K562 (cell line): Measurements from ENCODE around the gene SOWAHB. TPM values are rescaled to one million over a fixed set of nuclear protein-coding genes. Genes with fewer than 3 reads are reported as not detected.

Source experiments
- ATAC-seq: fragments of 200-7000 bp; cut with Tn5 transposase; 3 replicates; pipeline ENCODE4 v1.9.1; 2020; ENCODE audit warnings: moderate library complexity
- BruUV-seq: library from RNA; stranded (reverse); fragments of 400-500 nt; replicated peaks from 2 replicates; lab custom pipeline; 2021; lab: Mats Ljungman, UMichigan
- CTCF ChIA-PET: fragments of 300-600 bp; formaldehyde crosslinking; extraction: SDS; loops from one replicate; lab custom pipeline; 2021; ENCODE audit warnings: low intra/inter-chr PET ratio; lab: Yijun Ruan, JAX
- POLR2A ChIA-PET: fragments of 300-600, 350-650 bp; sonication (Branson Sonifier 250); formaldehyde crosslinking; extraction: SDS; loops from one replicate; lab custom pipeline; 2021; ENCODE audit warnings: antibody characterized with exemption, inconsistent platforms; lab: Yijun Ruan, JAX
- DNase-seq, 4 experiments: peaks; one replicate each; pipeline versions ENCODE4 v3.0.0 to v3.0.0-alpha.2; 2011 to 2018; ENCODE audit warnings: low spot score in 3 of 4, mixed read lengths in 3 of 4; ENCODE audit errors: extremely low read depth in 1 of 4
- FAIRE-seq: peaks from 2 replicates; lab custom pipeline; 2011; peaks lifted over from hg19 to GRCh38; lab: Jason Lieb, UNC
- H2AFZ ChIP-seq: 2 replicates; pipeline ENCODE4 v1.6.0; 2011; ENCODE audit warnings: low read depth, low read length, control low read depth, inconsistent platforms
- H3K27ac ChIP-seq: fragments of 200-600 bp; 3 replicates; pipeline ENCODE4 v1.8.0; 2011; ENCODE audit warnings: low read depth, mild to moderate bottlenecking, control low read depth, inconsistent platforms, low read length, moderate library complexity, mixed read lengths; ENCODE audit errors: extremely low read depth
- H3K27me3 ChIP-seq, 2 experiments: fragments of 300-600 bp in 1 of 2; 2 replicates in 1 of 2; 3 replicates in 1 of 2; pipeline versions ENCODE4 v1.6.0 to v1.8.0; 2011; ENCODE audit warnings: inconsistent platforms in 2 of 2, low read length in 2 of 2, mild to moderate bottlenecking in 1 of 2, mixed read lengths in 1 of 2, moderate library complexity in 1 of 2; ENCODE audit not compliant: control insufficient read depth in 2 of 2, insufficient read depth in 2 of 2
- H3K36me3 ChIP-seq: fragments of 300-600 bp; 3 replicates; pipeline ENCODE4 v1.8.0; 2011; ENCODE audit warnings: mild to moderate bottlenecking, low read length, inconsistent platforms; ENCODE audit not compliant: control insufficient read depth, insufficient read depth
- H3K4me1 ChIP-seq, 2 experiments: fragments of 200-600 bp in 1 of 2; replicated peaks in 1 of 2; 2 replicates in 1 of 2; 3 replicates in 1 of 2; pipeline versions ENCODE4 v1.5.1 to v1.8.0; 2011; ENCODE audit warnings: inconsistent platforms in 2 of 2, low read length in 2 of 2, mild to moderate bottlenecking in 1 of 2, mixed read lengths in 1 of 2, moderate library complexity in 1 of 2; ENCODE audit not compliant: control insufficient read depth in 2 of 2, insufficient read depth in 2 of 2
- H3K4me2 ChIP-seq: 2 replicates; pipeline ENCODE4 v1.6.1; 2011; ENCODE audit warnings: low read length, control low read depth, inconsistent platforms, mixed read lengths; ENCODE audit not compliant: insufficient read depth
- H3K4me3 ChIP-seq: fragments of 200-600 bp; sonication (generic), shearing (Covaris generic); 2 replicates; pipeline ENCODE4 v1.5.1; 2016; ENCODE audit warnings: control low read depth, inconsistent platforms
- H3K79me2 ChIP-seq: fragments of 200-600 bp; 3 replicates; pipeline ENCODE4 v1.8.0; 2011; ENCODE audit warnings: low read length, inconsistent platforms; ENCODE audit not compliant: control insufficient read depth, insufficient read depth
- H3K9ac ChIP-seq, 2 experiments: 2 replicates each; pipeline versions ENCODE4 v1.6.0 to v1.6.1; 2011; ENCODE audit warnings: low read depth in 2 of 2, low read length in 2 of 2, control low read depth in 1 of 2, inconsistent platforms in 1 of 2, mild to moderate bottlenecking in 1 of 2, mixed read lengths in 1 of 2; ENCODE audit not compliant: insufficient read depth in 1 of 2
- H3K9me1 ChIP-seq: one replicate; pipeline ENCODE4 v1.6.0; 2011; ENCODE audit warnings: inconsistent platforms, mild to moderate bottlenecking, low read length, moderate library complexity; ENCODE audit not compliant: control insufficient read depth, insufficient read depth
- H3K9me3 ChIP-seq: replicated peaks from 2 replicates; pipeline ENCODE4 v1.5.1; 2011; ENCODE audit warnings: low read depth, low read length, inconsistent platforms; ENCODE audit not compliant: control insufficient read depth, insufficient read depth
- H4K20me1 ChIP-seq: replicated peaks from 2 replicates; pipeline ENCODE4 v1.6.1; 2011; ENCODE audit warnings: low read length, inconsistent platforms, mixed read lengths; ENCODE audit not compliant: control insufficient read depth, insufficient read depth
- BDP1 ChIP-seq: IDR thresholded peaks from 3 replicates; pipeline ENCODE4 v1.6.1; 2011; ENCODE audit not compliant: insufficient read length, insufficient read depth
- E2F5 ChIP-seq: sonication (generic); formaldehyde crosslinking; IDR thresholded peaks from 2 replicates; pipeline ENCODE4 v1.8.0; 2022; ENCODE audit warnings: mild to moderate bottlenecking, missing genetic modification reagents
- EZH2 ChIP-seq: IDR thresholded peaks from 2 replicates; pipeline ENCODE4 v1.6.1; 2012; ENCODE audit warnings: low read depth, mild to moderate bottlenecking, inconsistent platforms, low read length, borderline replicate concordance
- FOXJ3 ChIP-seq: sonication (generic); formaldehyde crosslinking; IDR thresholded peaks from 2 replicates; pipeline ENCODE4 v1.4.0; 2020; ENCODE audit warnings: mild to moderate bottlenecking, missing genetic modification reagents
- FOXO4 ChIP-seq: fragments of 450-650 bp; formaldehyde crosslinking; IDR thresholded peaks from 2 replicates; pipeline ENCODE4 v1.4.0; 2020; ENCODE audit warnings: mild to moderate bottlenecking, moderate library complexity
- TOE1 ChIP-seq, 2 experiments: fragments of 450-650 bp in 1 of 2; sonication (generic) in 1 of 2; formaldehyde crosslinking in 1 of 2; IDR thresholded peaks; 2 replicates each; pipeline versions ENCODE4 v1.7.1 to v1.8.0; 2016 to 2022; ENCODE audit warnings: borderline replicate concordance in 2 of 2, mild to moderate bottlenecking in 2 of 2, antibody characterized with exemption in 1 of 2, inconsistent platforms in 1 of 2, low read depth in 1 of 2, missing genetic modification reagents in 1 of 2, moderate library complexity in 1 of 2
- ZNF436 ChIP-seq: fragments of 250-450, 450-650 bp; sonication (Bioruptor Pico); formaldehyde crosslinking; IDR thresholded peaks from 2 replicates; pipeline ENCODE4 v1.7.0; 2020; ENCODE audit warnings: mild to moderate bottlenecking
- WGBS: fragments of 100-300 bp; shearing (Covaris generic); methylation state at CpG from one replicate; pipeline ENCODE4 v1.1.6; 2016; ENCODE audit warnings: low coverage, mixed read lengths; ENCODE audit not compliant: insufficient coverage; ENCODE audit errors: missing lambda C conversion rate; 5-methylcytosine and 5-hydroxymethylcytosine counted together
- in situ Hi-C: fragments of 300-500 bp; cut with MboI; formaldehyde crosslinking; loops from 4 replicates; pipeline ENCODE4 v1.15.0; 2018; ENCODE audit warnings: inconsistent platforms, mixed read lengths
- intact Hi-C: fragments of 100-400 bp; cut with micrococcal nuclease; formaldehyde crosslinking; loops from 2 replicates; pipeline ENCODE4 v1.14.2; 2022
- polyA plus RNA-seq, 8 experiments: library from polyadenylated mRNA; depleted of rRNA in 4 of 8; stranded (reverse) in 5 of 8; unstranded in 3 of 8; fragments of >200 nt; fragmentation: Nextera tagmentation in 2 of 8; fragmentation: Illumina TruSeq in 1 of 8; extraction: Ambion mirVana in 2 of 8; extraction: Trizol in 1 of 8; gene quantifications; 2 replicates each; pipeline versions ENCODE4 v1.2.1 to v1.2.3, GENCODE V29; 2011 to 2014; ENCODE audit warnings: inconsistent platforms in 1 of 8, missing spikeins in 1 of 8
- total RNA-seq, 7 experiments: library from RNA; depleted of rRNA in 6 of 7; stranded (reverse); fragments of >200 nt in 6 of 7; fragmentation: Illumina TruSeq in 2 of 7; extraction: Trizol in 2 of 7; gene quantifications; 2 replicates each; pipeline versions ENCODE4 v1.2.1 to v1.2.3, GENCODE V29; 2011 to 2021; ENCODE audit warnings: low replicate concordance in 1 of 7

Gene SOWAHB
- total and polyA plus RNA-seq, 9 of the 15 experiments (the other 6 are each of a cell fraction or from before 2014, with no cell fraction given) = not detected

- Histone ChIP-seq H4K20me1 (no peaks in the 10 kb centered on the region), H3K4me1 (no peaks in the 10 kb centered on the region), H3K4me3 (no peak overlapping the region), H3K79me2 (no peaks in the 10 kb centered on the region), H3K4me2 (no peak overlapping the region), H2AFZ (no peak overlapping the region), H3K9me1 (no peaks in the 10 kb centered on the region), H3K9me3 (no peaks in the 10 kb centered on the region)
- ChIA-PET POLR2A (no interaction called here), CTCF (no interaction called here)
- DNase-seq = no peak
- intact Hi-C loops = no loop called here
- FAIRE-seq = no peak
- TF ChIP-seq BDP1 = no peak
- no peak for TF ChIP-seq FOXJ3 (CRISPR knock-in tag)
- TF ChIP-seq ZNF436 (CRISPR knock-in tag) = no peak
- TF ChIP-seq E2F5 = no peak
- TF ChIP-seq EZH2 = no peak
- TF ChIP-seq TOE1 (IDR thresholded peaks at IDR 0.05; ENCODE audit: borderline replicate concordance) = no peak
- TF ChIP-seq TOE1 (CRISPR knock-in tag; IDR thresholded peaks at IDR 0.05; ENCODE audit: borderline replicate concordance, low read depth) = no peak
- no peak for TF ChIP-seq FOXO4
- TF ChIP-seq, all 486 proteins: peak for 0
- no peak overlapping the region for H3K27ac ChIP-seq
- no peaks in the 10 kb centered on the region for H3K27me3 ChIP-seq
- no TSS peak for BruUV-seq
- 4% methylated on average over 4 of the region's 4 CpGs for WGBS
- in situ Hi-C loops = no loop called here
- H3K36me3 ChIP-seq = no peaks in the 10 kb centered on the region
- no peak for ATAC-seq
- H3K9ac ChIP-seq = no peak overlapping the region
Measured at GRCh38 chr4:76850010-76850441, 47.9 kb downstream of the SOWAHB start.

Other genes starting within 250 kb of the SOWAHB start
- gene SEPTIN11, start 51.6 kb upstream of the SOWAHB start, total RNA-seq (2014; rRNA removed) = 54.2 and 117 TPM in 2 replicates
- 84.3 and 96.8 TPM in 2 replicates for gene SEPTIN11, start 51.6 kb upstream of the SOWAHB start, total RNA-seq (2014; rRNA removed; fragmentation: Illumina TruSeq; extraction: Trizol)
- 133 and 142 TPM in 2 replicates for gene SEPTIN11, start 51.6 kb upstream of the SOWAHB start, total RNA-seq (2015; rRNA removed; fragmentation: Illumina TruSeq; extraction: Trizol)
- 85.0 and 85.4 TPM in 2 replicates for gene SEPTIN11, start 51.6 kb upstream of the SOWAHB start, total RNA-seq (2021)
- gene SEPTIN11, start 51.6 kb upstream of the SOWAHB start, polyA plus RNA-seq (2011; rRNA removed) = 69.0 and 101 TPM in 2 replicates
- gene SEPTIN11, start 51.6 kb upstream of the SOWAHB start, polyA plus RNA-seq (2014; fragmentation: Illumina TruSeq; extraction: Trizol) = 77.3 and 87.1 TPM in 2 replicates
- 10 to 100 TPM; 25.7 to 26.7 TPM for gene SEPTIN11, start 51.6 kb upstream of the SOWAHB start, polyA plus RNA-seq (2014; fragmentation: Nextera tagmentation; extraction: Ambion mirVana)
- 49.0 and 56.4 TPM in 2 replicates for gene SEPTIN11, start 51.6 kb upstream of the SOWAHB start, polyA plus RNA-seq (2014; rRNA removed)
- gene CCNI, start 177.8 kb upstream of the SOWAHB start, total RNA-seq (2014; rRNA removed) = 49.8 and 63.9 TPM in 2 replicates
- gene CCNI, start 177.8 kb upstream of the SOWAHB start, total RNA-seq (2014; rRNA removed; fragmentation: Illumina TruSeq; extraction: Trizol) = 103 and 111 TPM in 2 replicates
- gene CCNI, start 177.8 kb upstream of the SOWAHB start, total RNA-seq (2015; rRNA removed; fragmentation: Illumina TruSeq; extraction: Trizol) = 96.4 and 98.5 TPM in 2 replicates
- gene CCNI, start 177.8 kb upstream of the SOWAHB start, total RNA-seq (2021) = 150 and 158 TPM in 2 replicates
- 131 and 145 TPM in 2 replicates for gene CCNI, start 177.8 kb upstream of the SOWAHB start, polyA plus RNA-seq (2011; rRNA removed)
- gene CCNI, start 177.8 kb upstream of the SOWAHB start, polyA plus RNA-seq (2014; fragmentation: Illumina TruSeq; extraction: Trizol) = 155 and 159 TPM in 2 replicates
- gene CCNI, start 177.8 kb upstream of the SOWAHB start, polyA plus RNA-seq (2014; fragmentation: Nextera tagmentation; extraction: Ambion mirVana) = 10 to 100 TPM; 43.3 to 60.2 TPM
- gene CCNI, start 177.8 kb upstream of the SOWAHB start, polyA plus RNA-seq (2014; rRNA removed) = 56.9 and 59.3 TPM in 2 replicates